HepG2 (cell line): ENCODE results near the gene SPACA4. TPM values are rescaled to one million over a fixed set of nuclear protein-coding genes. Genes with fewer than 3 reads are reported as not detected.

Experiments used
- AFF4 ChIP-seq: sonication (generic); formaldehyde crosslinking; IDR thresholded peaks from 2 replicates; pipeline ENCODE4 v1.4.0; 2020; ENCODE audit warnings: missing genetic modification reagents
- AHR ChIP-seq: IDR thresholded peaks from 2 replicates; pipeline ENCODE4 v1.6.1; 2018; ENCODE audit warnings: missing genetic modification reagents, missing compliant biosample characterization
- ASH2L ChIP-seq: fragments of 300-600, 200-600 bp; sonication (generic); IDR thresholded peaks from 2 replicates; pipeline ENCODE4 v1.7.0; 2017; ENCODE audit warnings: low read depth, mild to moderate bottlenecking, moderate library complexity, mixed read lengths, low read length; ENCODE audit not compliant: insufficient read length
- CCDC6 ChIP-seq: sonication (generic); formaldehyde crosslinking; IDR thresholded peaks from 2 replicates; pipeline ENCODE4 v1.8.1; 2022; ENCODE audit warnings: mild to moderate bottlenecking, missing genetic modification reagents, moderate library complexity
- CREB1 ChIP-seq, 2 experiments: fragments of 450-650 bp in 1 of 2; IDR thresholded peaks; 2 replicates each; pipeline ENCODE4 v1.6.1; 2016 to 2017; ENCODE audit warnings: control low read depth in 1 of 2, mild to moderate bottlenecking in 1 of 2, missing compliant biosample characterization in 1 of 2, missing genetic modification characterization in 1 of 2
- FLYWCH1 ChIP-seq: sonication (generic); formaldehyde crosslinking; IDR thresholded peaks from 2 replicates; pipeline ENCODE4 v1.8.1; 2023; ENCODE audit warnings: mild to moderate bottlenecking, missing genetic modification reagents
- FOXP4 ChIP-seq: sonication (generic); formaldehyde crosslinking; IDR thresholded peaks from 2 replicates; pipeline ENCODE4 v1.4.0; 2020; ENCODE audit warnings: missing genetic modification reagents
- KDM1A ChIP-seq: IDR thresholded peaks from 2 replicates; pipeline ENCODE4 v1.6.1; 2016; ENCODE audit warnings: missing compliant biosample characterization
- ONECUT2 ChIP-seq: sonication (generic); formaldehyde crosslinking; IDR thresholded peaks from 2 replicates; pipeline ENCODE4 v1.4.0; 2020; ENCODE audit warnings: missing genetic modification reagents
- RBM39 ChIP-seq: fragments of 200-400 bp; formaldehyde crosslinking; IDR thresholded peaks from one replicate; pipeline ENCODE4 v1.6.1; 2018; ENCODE audit warnings: antibody characterized with exemption, mild to moderate bottlenecking, low read depth, low read length; ENCODE audit not compliant: poor library complexity, severe bottlenecking
- RFXAP ChIP-seq: sonication (generic); formaldehyde crosslinking; IDR thresholded peaks from 2 replicates; pipeline ENCODE4 v1.4.0; 2020; ENCODE audit warnings: missing genetic modification reagents, borderline replicate concordance
- SUZ12 ChIP-seq: fragments of 150-350 bp; IDR thresholded peaks from 2 replicates; pipeline ENCODE4 v1.6.1; 2014; ENCODE audit warnings: low read depth, low read length
- TRIM24 ChIP-seq: sonication (generic); formaldehyde crosslinking; IDR thresholded peaks from 2 replicates; pipeline ENCODE4 v1.8.0; 2022; ENCODE audit warnings: mild to moderate bottlenecking, missing genetic modification reagents
- ZNF143 ChIP-seq: sonication (generic); formaldehyde crosslinking; IDR thresholded peaks from 2 replicates; pipeline ENCODE4 v1.4.0; 2020; ENCODE audit warnings: missing genetic modification reagents
- ZNF224 ChIP-seq: sonication (generic); formaldehyde crosslinking; IDR thresholded peaks from 2 replicates; pipeline ENCODE4 v1.5.0; 2020; ENCODE audit warnings: mild to moderate bottlenecking, missing genetic modification reagents
- ZNF234 ChIP-seq: sonication (generic); formaldehyde crosslinking; conservative IDR thresholded peaks from 2 replicates; pipeline ENCODE4 v1.5.1; 2020; ENCODE audit warnings: mild to moderate bottlenecking, missing genetic modification reagents
- ZNF460 ChIP-seq: sonication (generic); formaldehyde crosslinking; IDR thresholded peaks from 2 replicates; pipeline ENCODE4 v1.5.1; 2020; ENCODE audit warnings: missing genetic modification reagents, mild to moderate bottlenecking, borderline replicate concordance
- ZNF558 ChIP-seq: sonication (generic); formaldehyde crosslinking; IDR thresholded peaks from 2 replicates; pipeline ENCODE4 v1.9.0; 2022; ENCODE audit warnings: mild to moderate bottlenecking, missing genetic modification reagents, borderline replicate concordance
- ZNF607 ChIP-seq: sonication (generic); formaldehyde crosslinking; IDR thresholded peaks from 2 replicates; pipeline ENCODE4 v1.5.1; 2020; ENCODE audit warnings: missing genetic modification reagents, mild to moderate bottlenecking, borderline replicate concordance
- ZNF709 ChIP-seq: sonication (generic); formaldehyde crosslinking; IDR thresholded peaks from 2 replicates; pipeline ENCODE4 v1.5.0; 2020; ENCODE audit warnings: mild to moderate bottlenecking, missing genetic modification reagents
- ZNF740 ChIP-seq: sonication (generic); formaldehyde crosslinking; IDR thresholded peaks from 2 replicates; pipeline ENCODE4 v1.4.0; 2020; ENCODE audit warnings: missing genetic modification reagents
- ZNF816 ChIP-seq: sonication (generic); formaldehyde crosslinking; IDR thresholded peaks from 2 replicates; pipeline ENCODE4 v1.8.0; 2022; ENCODE audit warnings: missing genetic modification reagents, mild to moderate bottlenecking, borderline replicate concordance
- polyA plus RNA-seq, 8 experiments: library from polyadenylated mRNA; depleted of rRNA in 3 of 8; stranded (reverse) in 7 of 8; unstranded in 1 of 8; fragments of >200 nt; fragmentation: Illumina TruSeq in 4 of 8; extraction: Trizol in 4 of 8; gene quantifications; 2 replicates each; pipeline versions ENCODE4 v1.2.1 to v1.2.3, GENCODE V29; 2011 to 2016; ENCODE audit warnings: low read depth in 4 of 8, missing spikeins in 1 of 8, mixed read lengths in 1 of 8; ENCODE audit not compliant: insufficient read depth in 1 of 8
- total RNA-seq, 5 experiments: library from RNA; depleted of rRNA; stranded (reverse); fragments of >200 nt; fragmentation: Illumina TruSeq; extraction: Trizol; gene quantifications; 2 replicates each; pipeline ENCODE4 v1.2.3, GENCODE V29; 2016; ENCODE audit warnings: low read depth in 1 of 5
- TF ChIP-seq, protein P1 (sequence below): sonication (generic); formaldehyde crosslinking; conservative IDR thresholded peaks from 2 replicates; pipeline ENCODE4 v1.4.0; 2020; ENCODE audit warnings: missing genetic modification reagents

Gene SPACA4
- total and polyA plus RNA-seq, 2 of the 13 experiments (the other 11 are each of a cell fraction or from before 2014, with no cell fraction given), result not detected

GRCh38 chr19:48618916-48619691, 12.6 kb downstream of the SPACA4 start, which contains the start of the genes RPL18 and SPHK2 (continued):
- TF ChIP-seq ZNF460 (CRISPR knock-in tag) (no peak), ZNF224 (peak; percentile 56; the same call in 1 of the 2 replicates), ASH2L (peak; percentile 82), ZNF709 (CRISPR knock-in tag) (peak; percentile 76; the same call in 1 of the 2 replicates), CCDC6 (CRISPR knock-in tag) (peak; percentile 93), TRIM24 (no peak), RBM39 (peak; percentile 98), RFXAP (peak; percentile 39; the same call in 1 of the 2 replicates), ZNF143 (CRISPR knock-in tag) (peak; percentile 84), KDM1A (no peak), ZNF558 (peak; percentile 68; the same call in 1 of the 2 replicates), ONECUT2 (no peak), CREB1 (IDR thresholded peaks at IDR 0.05) (peak; percentile 100), CREB1 (CRISPR knock-in tag; IDR thresholded peaks at IDR 0.05) (peak; percentile 100), AFF4 (CRISPR knock-in tag) (no peak), FLYWCH1 (CRISPR knock-in tag) (no peak), ZNF816 (CRISPR knock-in tag) (peak; percentile 70; the same call in 1 of the 2 replicates), ZNF740 (CRISPR knock-in tag) (no peak), SUZ12 (no peak), FOXP4 (CRISPR knock-in tag) (peak; percentile 67), ZNF607 (CRISPR knock-in tag) (peak; percentile 56; the same call in 1 of the 2 replicates), AHR (CRISPR knock-in tag) (peak; percentile 95), ZNF234 (CRISPR knock-in tag) (no peak; the same call in 1 of the 2 replicates)
- TF ChIP-seq, protein P1, sequence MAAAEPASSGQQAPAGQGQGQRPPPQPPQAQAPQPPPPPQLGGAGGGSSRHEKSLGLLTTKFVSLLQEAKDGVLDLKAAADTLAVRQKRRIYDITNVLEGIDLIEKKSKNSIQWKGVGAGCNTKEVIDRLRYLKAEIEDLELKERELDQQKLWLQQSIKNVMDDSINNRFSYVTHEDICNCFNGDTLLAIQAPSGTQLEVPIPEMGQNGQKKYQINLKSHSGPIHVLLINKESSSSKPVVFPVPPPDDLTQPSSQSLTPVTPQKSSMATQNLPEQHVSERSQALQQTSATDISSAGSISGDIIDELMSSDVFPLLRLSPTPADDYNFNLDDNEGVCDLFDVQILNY (CRISPR knock-in tag), result no peak; the same call in 1 of the 2 replicates
